Measurements from ENCODE around the gene ANAPC2.

DNA sequence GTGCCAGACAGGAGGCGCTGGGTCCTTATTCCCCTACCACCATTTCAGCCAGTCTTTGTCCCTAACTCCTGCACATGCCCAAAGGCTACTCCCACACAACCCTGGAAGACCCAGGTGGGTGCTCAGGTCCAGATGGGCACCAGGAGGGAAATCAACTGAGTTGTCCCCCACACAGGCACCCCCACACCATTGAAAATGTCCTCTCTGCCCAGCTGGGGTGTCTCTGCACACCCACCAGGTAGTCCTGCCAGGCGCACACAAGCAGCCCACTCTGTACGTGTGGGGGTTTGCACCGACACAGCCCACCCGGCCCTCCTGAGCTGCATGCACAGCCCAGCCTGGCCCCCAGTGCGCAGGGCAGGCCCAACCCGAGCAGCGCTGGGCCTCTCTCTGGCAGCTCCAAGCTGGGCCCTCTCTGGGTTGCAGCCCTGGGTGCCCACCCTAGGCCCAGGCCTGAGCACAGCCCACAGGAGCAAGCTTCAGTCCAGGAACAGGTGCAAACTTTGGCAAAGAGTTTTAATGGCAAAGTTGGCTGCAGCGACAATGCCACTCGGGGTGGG, 31.5 kb upstream of the ANAPC2 start:
- TF ChIP-seq, protein P1, sequence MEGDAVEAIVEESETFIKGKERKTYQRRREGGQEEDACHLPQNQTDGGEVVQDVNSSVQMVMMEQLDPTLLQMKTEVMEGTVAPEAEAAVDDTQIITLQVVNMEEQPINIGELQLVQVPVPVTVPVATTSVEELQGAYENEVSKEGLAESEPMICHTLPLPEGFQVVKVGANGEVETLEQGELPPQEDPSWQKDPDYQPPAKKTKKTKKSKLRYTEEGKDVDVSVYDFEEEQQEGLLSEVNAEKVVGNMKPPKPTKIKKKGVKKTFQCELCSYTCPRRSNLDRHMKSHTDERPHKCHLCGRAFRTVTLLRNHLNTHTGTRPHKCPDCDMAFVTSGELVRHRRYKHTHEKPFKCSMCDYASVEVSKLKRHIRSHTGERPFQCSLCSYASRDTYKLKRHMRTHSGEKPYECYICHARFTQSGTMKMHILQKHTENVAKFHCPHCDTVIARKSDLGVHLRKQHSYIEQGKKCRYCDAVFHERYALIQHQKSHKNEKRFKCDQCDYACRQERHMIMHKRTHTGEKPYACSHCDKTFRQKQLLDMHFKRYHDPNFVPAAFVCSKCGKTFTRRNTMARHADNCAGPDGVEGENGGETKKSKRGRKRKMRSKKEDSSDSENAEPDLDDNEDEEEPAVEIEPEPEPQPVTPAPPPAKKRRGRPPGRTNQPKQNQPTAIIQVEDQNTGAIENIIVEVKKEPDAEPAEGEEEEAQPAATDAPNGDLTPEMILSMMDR (IDR thresholded peaks at IDR 0.05) = no peak
- TF ChIP-seq POLR2AphosphoS5 (IDR thresholded peaks at IDR 0.05) = no peak
- no peak for TF ChIP-seq POLR2A (IDR thresholded peaks at IDR 0.05)

All from sigmoid colon (tissue), 4 donors.